Measurements from ENCODE around the gene MPV17. TPM values are rescaled to one million over a fixed set of nuclear protein-coding genes. Genes with fewer than 3 reads are reported as not detected.

Gene MPV17
- total and polyA plus RNA-seq, 2 of the 13 experiments (the other 11 are each of a cell fraction or from before 2014, with no cell fraction given) = 48.9 to 129 TPM

DNA sequence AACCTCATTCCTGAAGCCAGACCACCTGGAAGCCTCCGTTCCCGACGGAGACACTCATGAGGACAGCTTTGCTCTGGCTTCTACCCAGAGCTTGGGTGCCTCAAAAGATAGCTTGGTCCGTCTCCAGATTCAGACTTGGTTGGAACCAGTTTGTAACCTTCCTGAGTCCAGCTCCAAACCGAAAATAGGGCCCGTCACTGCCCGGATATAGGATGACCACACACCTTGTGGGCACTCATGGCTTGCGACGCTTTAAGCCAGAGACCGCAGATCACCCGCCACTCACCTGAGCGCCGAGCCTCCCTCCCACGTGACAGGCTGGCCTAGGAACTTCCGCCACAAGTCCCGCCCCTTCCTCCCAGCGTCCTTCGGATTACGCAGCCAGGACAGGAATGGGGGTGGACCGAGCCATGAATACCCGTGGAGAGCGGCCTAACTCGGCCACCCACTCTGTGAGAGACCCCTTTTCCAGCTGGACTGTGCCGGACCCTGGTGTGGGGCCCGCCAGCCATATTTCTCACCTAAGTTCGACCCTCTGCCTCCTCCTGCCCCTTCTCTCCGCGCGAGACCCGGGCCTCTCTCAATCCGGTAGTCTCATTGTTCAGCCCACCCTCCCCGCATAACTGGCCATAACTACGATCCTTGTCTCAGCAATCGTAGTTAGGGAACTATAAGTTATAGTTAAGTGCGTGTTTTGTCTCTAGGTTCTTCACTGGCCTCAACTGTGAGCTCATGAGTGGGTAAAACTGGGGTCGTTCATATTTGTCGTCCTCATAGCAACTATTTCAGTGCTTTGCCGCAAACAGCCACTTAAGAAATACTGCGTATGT lies at the start of gene MPV17 (continued):
- TF ChIP-seq FOXC1 (CRISPR knock-in tag; IDR thresholded peaks at IDR 0.05; ENCODE audit: borderline replicate concordance) = peak; percentile 95; the same call in 1 of the 2 replicates
- TF ChIP-seq, protein P1, sequence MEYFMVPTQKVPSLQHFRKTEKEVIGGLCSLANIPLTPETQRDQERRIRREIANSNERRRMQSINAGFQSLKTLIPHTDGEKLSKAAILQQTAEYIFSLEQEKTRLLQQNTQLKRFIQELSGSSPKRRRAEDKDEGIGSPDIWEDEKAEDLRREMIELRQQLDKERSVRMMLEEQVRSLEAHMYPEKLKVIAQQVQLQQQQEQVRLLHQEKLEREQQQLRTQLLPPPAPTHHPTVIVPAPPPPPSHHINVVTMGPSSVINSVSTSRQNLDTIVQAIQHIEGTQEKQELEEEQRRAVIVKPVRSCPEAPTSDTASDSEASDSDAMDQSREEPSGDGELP (IDR thresholded peaks at IDR 0.05; ENCODE audit: borderline replicate concordance, low read depth) = peak; percentile 90; the same call in 1 of the 2 replicates
- peak; percentile 94 for TF ChIP-seq THAP11 (CRISPR knock-in tag; IDR thresholded peaks at IDR 0.05)
- TF ChIP-seq, protein P2, sequence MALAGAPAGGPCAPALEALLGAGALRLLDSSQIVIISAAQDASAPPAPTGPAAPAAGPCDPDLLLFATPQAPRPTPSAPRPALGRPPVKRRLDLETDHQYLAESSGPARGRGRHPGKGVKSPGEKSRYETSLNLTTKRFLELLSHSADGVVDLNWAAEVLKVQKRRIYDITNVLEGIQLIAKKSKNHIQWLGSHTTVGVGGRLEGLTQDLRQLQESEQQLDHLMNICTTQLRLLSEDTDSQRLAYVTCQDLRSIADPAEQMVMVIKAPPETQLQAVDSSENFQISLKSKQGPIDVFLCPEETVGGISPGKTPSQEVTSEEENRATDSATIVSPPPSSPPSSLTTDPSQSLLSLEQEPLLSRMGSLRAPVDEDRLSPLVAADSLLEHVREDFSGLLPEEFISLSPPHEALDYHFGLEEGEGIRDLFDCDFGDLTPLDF (CRISPR knock-in tag; IDR thresholded peaks at IDR 0.05) = peak; percentile 43; the same call in 1 of the 2 replicates
- no peak for TF ChIP-seq ZNF839 (CRISPR knock-in tag; IDR thresholded peaks at IDR 0.05; ENCODE audit: borderline replicate concordance)
- TF ChIP-seq HOXA5 (CRISPR knock-in tag; IDR thresholded peaks at IDR 0.05) = peak; percentile 92
- TF ChIP-seq ZC3H4 (CRISPR knock-in tag; IDR thresholded peaks at IDR 0.05; ENCODE audit: borderline replicate concordance) = peak; percentile 59
- no peak for TF ChIP-seq ZNF775 (CRISPR knock-in tag; IDR thresholded peaks at IDR 0.05; ENCODE audit: borderline replicate concordance)
- TF ChIP-seq, protein P3, sequence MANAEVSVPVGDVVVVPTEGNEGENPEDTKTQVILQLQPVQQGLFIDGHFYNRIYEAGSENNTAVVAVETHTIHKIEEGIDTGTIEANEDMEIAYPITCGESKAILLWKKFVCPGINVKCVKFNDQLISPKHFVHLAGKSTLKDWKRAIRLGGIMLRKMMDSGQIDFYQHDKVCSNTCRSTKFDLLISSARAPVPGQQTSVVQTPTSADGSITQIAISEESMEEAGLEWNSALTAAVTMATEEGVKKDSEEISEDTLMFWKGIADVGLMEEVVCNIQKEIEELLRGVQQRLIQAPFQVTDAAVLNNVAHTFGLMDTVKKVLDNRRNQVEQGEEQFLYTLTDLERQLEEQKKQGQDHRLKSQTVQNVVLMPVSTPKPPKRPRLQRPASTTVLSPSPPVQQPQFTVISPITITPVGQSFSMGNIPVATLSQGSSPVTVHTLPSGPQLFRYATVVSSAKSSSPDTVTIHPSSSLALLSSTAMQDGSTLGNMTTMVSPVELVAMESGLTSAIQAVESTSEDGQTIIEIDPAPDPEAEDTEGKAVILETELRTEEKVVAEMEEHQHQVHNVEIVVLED (CRISPR knock-in tag; IDR thresholded peaks at IDR 0.05; ENCODE audit: borderline replicate concordance) = peak; percentile 79
- peak; percentile 89 for TF ChIP-seq YY1 (IDR thresholded peaks at IDR 0.05; ENCODE audit: insufficient read depth, insufficient replicate concordance, low read depth, low read length)
- no peak for TF ChIP-seq GTF3A (CRISPR knock-in tag; conservative IDR thresholded peaks at IDR 0.05)
- no peak; the same call in 1 of the 2 replicates for TF ChIP-seq ZNF552 (CRISPR knock-in tag; IDR thresholded peaks at IDR 0.05; ENCODE audit: borderline replicate concordance)
- TF ChIP-seq ZNF3 (CRISPR knock-in tag; IDR thresholded peaks at IDR 0.05) = no peak
- TF ChIP-seq, protein P4, sequence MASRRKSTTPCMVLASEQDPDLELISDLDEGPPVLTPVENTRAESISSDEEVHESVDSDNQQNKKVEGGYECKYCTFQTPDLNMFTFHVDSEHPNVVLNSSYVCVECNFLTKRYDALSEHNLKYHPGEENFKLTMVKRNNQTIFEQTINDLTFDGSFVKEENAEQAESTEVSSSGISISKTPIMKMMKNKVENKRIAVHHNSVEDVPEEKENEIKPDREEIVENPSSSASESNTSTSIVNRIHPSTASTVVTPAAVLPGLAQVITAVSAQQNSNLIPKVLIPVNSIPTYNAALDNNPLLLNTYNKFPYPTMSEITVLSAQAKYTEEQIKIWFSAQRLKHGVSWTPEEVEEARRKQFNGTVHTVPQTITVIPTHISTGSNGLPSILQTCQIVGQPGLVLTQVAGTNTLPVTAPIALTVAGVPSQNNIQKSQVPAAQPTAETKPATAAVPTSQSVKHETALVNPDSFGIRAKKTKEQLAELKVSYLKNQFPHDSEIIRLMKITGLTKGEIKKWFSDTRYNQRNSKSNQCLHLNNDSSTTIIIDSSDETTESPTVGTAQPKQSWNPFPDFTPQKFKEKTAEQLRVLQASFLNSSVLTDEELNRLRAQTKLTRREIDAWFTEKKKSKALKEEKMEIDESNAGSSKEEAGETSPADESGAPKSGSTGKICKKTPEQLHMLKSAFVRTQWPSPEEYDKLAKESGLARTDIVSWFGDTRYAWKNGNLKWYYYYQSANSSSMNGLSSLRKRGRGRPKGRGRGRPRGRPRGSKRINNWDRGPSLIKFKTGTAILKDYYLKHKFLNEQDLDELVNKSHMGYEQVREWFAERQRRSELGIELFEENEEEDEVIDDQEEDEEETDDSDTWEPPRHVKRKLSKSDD (CRISPR knock-in tag; IDR thresholded peaks at IDR 0.05; ENCODE audit: low read depth) = peak; percentile 75; the same call in 1 of the 2 replicates
- TF ChIP-seq MIER3 (CRISPR knock-in tag; IDR thresholded peaks at IDR 0.05; ENCODE audit: borderline replicate concordance) = peak; percentile 96
- TF ChIP-seq XBP1 (CRISPR knock-in tag; IDR thresholded peaks at IDR 0.05) = no peak; the same call in 1 of the 2 replicates
- TF ChIP-seq, protein P5, sequence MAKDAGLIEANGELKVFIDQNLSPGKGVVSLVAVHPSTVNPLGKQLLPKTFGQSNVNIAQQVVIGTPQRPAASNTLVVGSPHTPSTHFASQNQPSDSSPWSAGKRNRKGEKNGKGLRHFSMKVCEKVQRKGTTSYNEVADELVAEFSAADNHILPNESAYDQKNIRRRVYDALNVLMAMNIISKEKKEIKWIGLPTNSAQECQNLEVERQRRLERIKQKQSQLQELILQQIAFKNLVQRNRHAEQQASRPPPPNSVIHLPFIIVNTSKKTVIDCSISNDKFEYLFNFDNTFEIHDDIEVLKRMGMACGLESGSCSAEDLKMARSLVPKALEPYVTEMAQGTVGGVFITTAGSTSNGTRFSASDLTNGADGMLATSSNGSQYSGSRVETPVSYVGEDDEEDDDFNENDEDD (CRISPR knock-in tag; IDR thresholded peaks at IDR 0.05; ENCODE audit: borderline replicate concordance) = peak; percentile 93
- TF ChIP-seq ZKSCAN8 (CRISPR knock-in tag; IDR thresholded peaks at IDR 0.05; ENCODE audit: borderline replicate concordance) = peak; percentile 65
- TF ChIP-seq ATM (IDR thresholded peaks at IDR 0.05; ENCODE audit: borderline replicate concordance) = no peak
- TF ChIP-seq ZBTB7A (CRISPR knock-in tag; IDR thresholded peaks at IDR 0.05) = no peak
- TF ChIP-seq SOX6 (IDR thresholded peaks at IDR 0.05) = no peak
- TF ChIP-seq SOX6 (CRISPR knock-in tag; IDR thresholded peaks at IDR 0.05) = peak; percentile 65

Data from HepG2 (cell line).